H1 (cell line): ENCODE results near the gene TAF10. TPM values are rescaled to one million over a fixed set of nuclear protein-coding genes. Genes with fewer than 3 reads are reported as not detected.

Experiments used
- CTCF ChIA-PET: fragments of 300-600 bp; sonication (Branson Sonifier 250); formaldehyde crosslinking; loops from one replicate; lab custom pipeline; 2021; ENCODE audit not compliant: partially characterized antibody; lab: Charles Lee
- POLR2A ChIA-PET: fragments of 300-600 bp; sonication (Branson Sonifier 250); formaldehyde crosslinking; loops from one replicate; lab custom pipeline; 2021; ENCODE audit warnings: inconsistent platforms; ENCODE audit not compliant: partially characterized antibody; lab: Charles Lee
- DNase-seq, 2 experiments: peaks; one replicate each; pipeline versions ENCODE4 v3.0.0 to v3.0.0-alpha.2; 2010 to 2022; ENCODE audit warnings: low spot score in 2 of 2, low read depth in 1 of 2, mixed read lengths in 1 of 2
- FAIRE-seq: peaks from 2 replicates; lab custom pipeline; 2011; peaks lifted over from hg19 to GRCh38; lab: Jason Lieb, UNC
- H2AFZ ChIP-seq: 2 replicates; pipeline ENCODE4 v1.8.1; 2012; ENCODE audit warnings: low read length, inconsistent platforms
- H2AK5ac ChIP-seq: 2 replicates; pipeline ENCODE4 v1.6.1; 2013; ENCODE audit warnings: low read depth, low read length
- H2BK120ac ChIP-seq: replicated peaks from 2 replicates; pipeline ENCODE3; 2013; ENCODE audit warnings: low read depth, low read length, inconsistent platforms
- H2BK12ac ChIP-seq: 2 replicates; pipeline ENCODE4 v1.6.1; 2013; ENCODE audit warnings: low read depth, low read length
- H2BK15ac ChIP-seq: 2 replicates; pipeline ENCODE4 v1.6.1; 2013; ENCODE audit warnings: low read length
- H2BK20ac ChIP-seq: 2 replicates; pipeline ENCODE4 v1.6.1; 2013; ENCODE audit warnings: low read length
- H2BK5ac ChIP-seq: 2 replicates; pipeline ENCODE4 v1.6.1; 2013; ENCODE audit warnings: low read depth, low read length
- H3K14ac ChIP-seq: 2 replicates; pipeline ENCODE4 v1.6.1; 2013; ENCODE audit warnings: inconsistent platforms; ENCODE audit not compliant: insufficient read length
- H3K18ac ChIP-seq: 2 replicates; pipeline ENCODE4 v1.6.1; 2013; ENCODE audit warnings: low read length; ENCODE audit errors: extremely low read depth
- H3K23ac ChIP-seq: 2 replicates; pipeline ENCODE4 v1.6.1; 2013; ENCODE audit warnings: inconsistent platforms; ENCODE audit not compliant: insufficient read length
- H3K23me2 ChIP-seq: 2 replicates; pipeline ENCODE4 v1.6.1; 2013; ENCODE audit warnings: low read depth, low read length
- H3K27ac ChIP-seq: 2 replicates; pipeline ENCODE4 v1.6.1; 2011; ENCODE audit warnings: low read depth, low read length, inconsistent platforms
- H3K27me3 ChIP-seq, 4 experiments: replicated peaks in 1 of 4; 1 replicate in 1 of 4; 2 replicates in 3 of 4; pipeline versions ENCODE4 v1.6.1 to v1.8.1; 2011 to 2013; ENCODE audit warnings: low read length in 3 of 4, mild to moderate bottlenecking in 3 of 4, inconsistent platforms in 2 of 4, mixed read lengths in 2 of 4, moderate library complexity in 1 of 4; ENCODE audit not compliant: control insufficient read depth in 3 of 4, insufficient read depth in 3 of 4; ENCODE audit errors: extremely low read depth in 1 of 4
- H3K36me3 ChIP-seq, 4 experiments: 2 replicates each; pipeline versions ENCODE4 v1.6.1 to v1.8.1; 2011 to 2013; ENCODE audit warnings: mild to moderate bottlenecking in 4 of 4, low read length in 3 of 4, moderate library complexity in 2 of 4, control low read depth in 1 of 4, inconsistent platforms in 1 of 4; ENCODE audit not compliant: insufficient read depth in 4 of 4, control insufficient read depth in 2 of 4
- H3K4ac ChIP-seq: replicated peaks from 2 replicates; pipeline ENCODE3; 2013; ENCODE audit warnings: low read length, low read depth, mixed read lengths, inconsistent platforms; ENCODE audit not compliant: insufficient read length
- H3K4me1 ChIP-seq, 4 experiments: replicated peaks in 1 of 4; 1 replicate in 1 of 4; 2 replicates in 3 of 4; pipeline versions ENCODE4 v1.6.1 to v1.8.1; 2011 to 2013; ENCODE audit warnings: low read length in 3 of 4, inconsistent platforms in 2 of 4, mixed read lengths in 1 of 4; ENCODE audit not compliant: insufficient read depth in 4 of 4, control insufficient read depth in 3 of 4
- H3K4me2 ChIP-seq, 2 experiments: 2 replicates each; pipeline versions ENCODE4 v1.6.1 to v1.8.1; 2011 to 2013; ENCODE audit warnings: low read depth in 2 of 2, low read length in 2 of 2, control low read depth in 1 of 2, inconsistent platforms in 1 of 2, mild to moderate bottlenecking in 1 of 2; ENCODE audit not compliant: insufficient read depth in 1 of 2
- H3K4me3 ChIP-seq, 4 experiments: fragments of 200-600, 300-600 bp in 1 of 4; sonication (generic), shearing (Covaris generic), sonication (Bioruptor Twin) in 1 of 4; 2 replicates each; pipeline versions ENCODE4 v1.5.1 to v1.8.1; 2011 to 2016; ENCODE audit warnings: low read length in 4 of 4, low read depth in 3 of 4, control low read depth in 2 of 4, inconsistent platforms in 2 of 4, mild to moderate bottlenecking in 2 of 4, mixed read lengths in 1 of 4, moderate library complexity in 1 of 4; ENCODE audit not compliant: insufficient read depth in 2 of 4; ENCODE audit errors: extremely low read depth in 1 of 4
- H3K56ac ChIP-seq: replicated peaks from 2 replicates; pipeline ENCODE3; 2013; ENCODE audit warnings: low read depth, mild to moderate bottlenecking, mixed read lengths, low read length, inconsistent platforms; ENCODE audit not compliant: insufficient read length
- H3K79me1 ChIP-seq: 2 replicates; pipeline ENCODE4 v1.6.1; 2013; ENCODE audit warnings: low read depth, low read length, control low read depth
- H3K79me2 ChIP-seq, 2 experiments: 2 replicates each; pipeline versions ENCODE4 v1.6.1 to v1.8.1; 2012 to 2013; ENCODE audit warnings: low read length in 2 of 2, mild to moderate bottlenecking in 2 of 2, inconsistent platforms in 1 of 2; ENCODE audit not compliant: insufficient read depth in 2 of 2, control insufficient read depth in 1 of 2
- H3K9ac ChIP-seq, 4 experiments: replicated peaks in 1 of 4; 1 replicate in 1 of 4; 2 replicates in 3 of 4; pipeline versions ENCODE4 v1.6.1 to v1.8.1; 2011 to 2013; ENCODE audit warnings: low read depth in 3 of 4, low read length in 3 of 4, control low read depth in 2 of 4, mild to moderate bottlenecking in 2 of 4, moderate library complexity in 2 of 4, inconsistent platforms in 1 of 4; ENCODE audit errors: extremely low read depth in 1 of 4
- H3K9me3 ChIP-seq, 2 experiments: 2 replicates each; pipeline versions ENCODE4 v1.6.1 to v1.8.1; 2012 to 2013; ENCODE audit warnings: mild to moderate bottlenecking in 2 of 2, moderate library complexity in 2 of 2, control low read depth in 1 of 2, inconsistent platforms in 1 of 2, low read depth in 1 of 2, low read length in 1 of 2, mixed read lengths in 1 of 2; ENCODE audit not compliant: insufficient read depth in 2 of 2
- H4K20me1 ChIP-seq, 2 experiments: replicated peaks in 1 of 2; 2 replicates each; pipeline versions ENCODE3 to v1.8.1; 2011 to 2013; ENCODE audit warnings: inconsistent platforms in 2 of 2, low read length in 2 of 2, mild to moderate bottlenecking in 1 of 2; ENCODE audit not compliant: insufficient read depth in 2 of 2, control insufficient read depth in 1 of 2
- H4K5ac ChIP-seq: 2 replicates; pipeline ENCODE4 v1.6.1; 2013; ENCODE audit warnings: low read length, low read depth, mixed read lengths, inconsistent platforms; ENCODE audit not compliant: insufficient read length
- H4K8ac ChIP-seq: 2 replicates; pipeline ENCODE4 v1.8.0; 2013; ENCODE audit warnings: mild to moderate bottlenecking, moderate library complexity, low read length, inconsistent platforms; ENCODE audit not compliant: insufficient read depth; ENCODE audit errors: extremely low read depth
- H4K91ac ChIP-seq: replicated peaks from 2 replicates; pipeline ENCODE3; 2013; ENCODE audit warnings: low read length, mixed read lengths, inconsistent platforms; ENCODE audit not compliant: insufficient read length
- CBX5 ChIP-seq: fragments of 300-800, 300-1000 bp; sonication (generic); IDR thresholded peaks from 2 replicates; pipeline ENCODE4 v1.7.1; 2016; ENCODE audit warnings: antibody characterized with exemption, low read length, low read depth
- CHD2 ChIP-seq: IDR thresholded peaks from 2 replicates; pipeline ENCODE4 v1.6.1; 2012; ENCODE audit warnings: low read length, improper control_type of control experiment
- CTBP2 ChIP-seq: IDR thresholded peaks from 2 replicates; pipeline ENCODE4 v1.7.0; 2011; ENCODE audit warnings: borderline replicate concordance, mild to moderate bottlenecking, moderate library complexity, mixed read lengths, low read length; ENCODE audit not compliant: insufficient read depth, insufficient read length
- EP300 ChIP-seq, 2 experiments: IDR thresholded peaks; 1 replicate in 1 of 2; 2 replicates in 1 of 2; pipeline ENCODE4 v1.6.1; 2011 to 2012; ENCODE audit warnings: low read depth in 2 of 2, low read length in 2 of 2, mild to moderate bottlenecking in 2 of 2, borderline replicate concordance in 1 of 2, inconsistent platforms in 1 of 2, moderate library complexity in 1 of 2
- KDM1A ChIP-seq: fragments of 200-600, 300-600 bp; sonication (generic); IDR thresholded peaks from 2 replicates; pipeline ENCODE4 v1.7.1; 2016; ENCODE audit warnings: mild to moderate bottlenecking, low read length, borderline replicate concordance
- POU5F1 ChIP-seq: IDR thresholded peaks from 2 replicates; pipeline ENCODE4 v1.6.1; 2011; ENCODE audit warnings: low read depth, mild to moderate bottlenecking, low read length, moderate library complexity
- RAD21 ChIP-seq, 2 experiments: IDR thresholded peaks in 1 of 2; conservative IDR thresholded peaks in 1 of 2; 2 replicates each; pipeline ENCODE4 v1.6.1; 2011; ENCODE audit warnings: low read depth in 2 of 2, low read length in 2 of 2, improper control_type of control experiment in 1 of 2, inconsistent platforms in 1 of 2, mild to moderate bottlenecking in 1 of 2, moderate library complexity in 1 of 2
- RFX5 ChIP-seq: IDR thresholded peaks from 2 replicates; pipeline ENCODE4 v1.6.1; 2011; ENCODE audit warnings: low read depth, low read length, improper control_type of control experiment, borderline replicate concordance
- RNF2 ChIP-seq: fragments of 200-900, 300-1000 bp; sonication (generic); IDR thresholded peaks from 2 replicates; pipeline ENCODE4 v1.7.1; 2016; ENCODE audit warnings: borderline replicate concordance, low read depth, mild to moderate bottlenecking, antibody characterized with exemption, low read length; ENCODE audit not compliant: poor library complexity, severe bottlenecking; ENCODE audit errors: missing control alignments
- SIX5 ChIP-seq: IDR thresholded peaks from 2 replicates; pipeline ENCODE4 v1.6.1; 2011; ENCODE audit warnings: mild to moderate bottlenecking, low read depth, low read length
- SP1 ChIP-seq: IDR thresholded peaks from 2 replicates; pipeline ENCODE4 v1.6.1; 2011; ENCODE audit warnings: low read depth, low read length
- TCF12 ChIP-seq: IDR thresholded peaks from 2 replicates; pipeline ENCODE4 v1.6.1; 2011; ENCODE audit warnings: low read depth, mild to moderate bottlenecking, low read length
- WGBS, 2 experiments: shearing (Covaris generic) in 1 of 2; methylation state at CpG; one replicate each; pipeline versions ENCODE4 v1.1.6 to v1.1.7; 2013 to 2015; ENCODE audit warnings: low lambda C conversion rate in 2 of 2, mixed read lengths in 2 of 2, inconsistent platforms in 1 of 2, low coverage in 1 of 2, missing lambda C conversion rate in 1 of 2; ENCODE audit not compliant: insufficient replicate concordance in 2 of 2, insufficient coverage in 1 of 2, insufficient read length in 1 of 2; ENCODE audit errors: extremely low coverage in 1 of 2, missing lambda C conversion rate in 1 of 2; 5-methylcytosine and 5-hydroxymethylcytosine counted together
- polyA plus RNA-seq, 7 experiments: library from polyadenylated mRNA; depleted of rRNA in 3 of 7; stranded (reverse) in 5 of 7; unstranded in 2 of 7; fragments of >200 nt in 5 of 7; fragments of 200-250 nt in 2 of 7; gene quantifications; 1 replicate in 5 of 7; 2 replicates in 1 of 7; 4 replicates in 1 of 7; pipeline versions ENCODE4 v1.2.1 to v1.2.3, GENCODE V29; 2011 to 2013; ENCODE audit warnings: missing spikeins in 2 of 7, mixed read lengths in 2 of 7
- total RNA-seq: library from RNA; stranded (reverse); fragmentation: NEBNext Ultra II Directional; extraction: Animal tissue kit (Norgen Biotek cat#: 25700); gene quantifications from 2 replicates; pipeline ENCODE4 v1.2.1, GENCODE V29; 2021
- TF ChIP-seq, protein P1 (sequence below): IDR thresholded peaks from 2 replicates; pipeline ENCODE4 v1.6.1; 2012; ENCODE audit warnings: inconsistent platforms

Gene TAF10
- total and polyA plus RNA-seq, 2 of the 8 experiments (the other 6 are each of a cell fraction or from before 2014, with no cell fraction given) = 128 to 213 TPM

DNA sequence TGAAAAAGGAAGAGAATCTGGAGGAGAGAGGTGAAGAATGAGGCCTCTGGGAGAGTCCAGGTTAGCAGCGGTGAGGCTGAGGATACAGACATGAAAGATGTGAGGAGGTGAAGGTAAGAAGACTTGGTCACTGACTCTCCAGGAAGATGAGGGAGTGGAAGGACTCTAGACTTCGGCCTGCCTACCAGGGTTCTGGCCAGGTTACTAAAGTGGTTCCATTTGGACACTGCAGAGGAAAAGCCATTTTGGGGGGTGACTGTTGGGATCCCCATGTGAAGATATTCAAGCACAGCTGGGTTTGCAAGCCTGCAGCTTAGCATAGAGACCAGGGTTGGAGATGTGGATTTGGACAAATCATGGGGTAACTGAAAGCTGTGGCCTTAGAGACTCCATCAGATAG is 35.8 kb upstream of the TAF10 start:
- no peak overlapping the region for H3K27ac ChIP-seq
- ChIA-PET CTCF (interaction anchor here (0.9 to 3.6 kb wide), 9 partner anchors 10 to 117 kb away, joined by 3 to 9 read pairs (median 4); no protein-coding TSS in a partner anchor), POLR2A (interaction anchor here (0.8 to 2.9 kb wide), 3 partner anchors 19 to 36 kb away, joined by 3 to 15 read pairs (median 3); partner anchors contain the start of gene TAF10)
- H3K14ac ChIP-seq = no peak overlapping the region
- no peak overlapping the region for H3K23ac ChIP-seq
- no peak overlapping the region for H2BK12ac ChIP-seq
- H3K4me3 ChIP-seq = no peak overlapping the region
- no peak overlapping the region for H2BK20ac ChIP-seq
- H3K79me2 ChIP-seq = no peaks in the 10 kb centered on the region
- no peaks in the 10 kb centered on the region for H4K20me1 ChIP-seq
- H2AK5ac ChIP-seq = no peak overlapping the region
- H2AFZ ChIP-seq = no peak overlapping the region
- H3K4me1 ChIP-seq = peaks cover 3 to 10% (median 5%) of the 10 kb centered on the region in 4 experiments; a peak in 6 of 7 replicates
- no peaks in the 10 kb centered on the region for H3K23me2 ChIP-seq
- WGBS, 2 experiments = 83% methylated on average over 2 of the region's 2 CpGs; no CpG with 5 or more reads in 1 of the 2 experiments
- no peak overlapping the region for H4K91ac ChIP-seq
- no peak overlapping the region for H3K56ac ChIP-seq
- FAIRE-seq (no peak), DNase-seq (no peak)
- H3K79me1 ChIP-seq = no peaks in the 10 kb centered on the region
- H3K4ac ChIP-seq = no peak overlapping the region
- H3K9ac ChIP-seq = no peak overlapping the region
- no peaks in the 10 kb centered on the region for H3K36me3 ChIP-seq
- no peak overlapping the region for H2BK15ac ChIP-seq
- no peaks in the 10 kb centered on the region for H3K9me3 ChIP-seq
- no peak overlapping the region for H3K4me2 ChIP-seq
- no peak overlapping the region for H3K18ac ChIP-seq
- no peak overlapping the region for H4K8ac ChIP-seq
- no peak overlapping the region for H2BK120ac ChIP-seq
- no peak overlapping the region for H2BK5ac ChIP-seq
- H4K5ac ChIP-seq = no peak overlapping the region
- H3K27me3 ChIP-seq = no peaks in the 10 kb centered on the region; a peak in 2 of 7 replicates
- TF ChIP-seq SIX5 (no peak), RAD21 (IDR thresholded peaks at IDR 0.05 in 1 of 2, conservative IDR thresholded peaks at IDR 0.05 in 1 of 2; ENCODE audit: low read depth in 2 of 2, low read length in 2 of 2) (no peak), RFX5 (no peak), EP300 (IDR thresholded peaks at IDR 0.05; ENCODE audit: borderline replicate concordance in 1 of 2, low read depth in 2 of 2, low read length in 2 of 2) (no peak), CTBP2 (no peak), CHD2 (no peak), SP1 (no peak), CBX5 (no peak), POU5F1 (no peak), KDM1A (no peak), RNF2 (no peak), TCF12 (no peak)
- TF ChIP-seq, protein P1, sequence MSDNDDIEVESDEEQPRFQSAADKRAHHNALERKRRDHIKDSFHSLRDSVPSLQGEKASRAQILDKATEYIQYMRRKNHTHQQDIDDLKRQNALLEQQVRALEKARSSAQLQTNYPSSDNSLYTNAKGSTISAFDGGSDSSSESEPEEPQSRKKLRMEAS = no peak
